Astrocyte of the cerebellum (primary cell): Measurements from ENCODE around the gene NDUFAF8.

Experiments
- DNase-seq: peaks from one replicate; pipeline ENCODE4 v3.0.0-alpha.2; 2011; ENCODE audit warnings: low read depth
- H3K4me3 ChIP-seq: 2 replicates; pipeline ENCODE4 v1.5.1; 2011; ENCODE audit warnings: mild to moderate bottlenecking, low read depth, low read length, moderate library complexity
- in situ Hi-C: cut with HindIII; loops from 2 replicates; pipeline ENCODE4 v1.10.0; 2017; ENCODE audit warnings: low sequenced_read_pairs
- TF ChIP-seq, protein P1 (sequence below): IDR thresholded peaks from 2 replicates; pipeline ENCODE4 v1.5.1; 2012; ENCODE audit warnings: low read length, low read depth, moderate library complexity, mild to moderate bottlenecking; ENCODE audit errors: missing control alignments

The NDUFAF8 gene

DNA sequence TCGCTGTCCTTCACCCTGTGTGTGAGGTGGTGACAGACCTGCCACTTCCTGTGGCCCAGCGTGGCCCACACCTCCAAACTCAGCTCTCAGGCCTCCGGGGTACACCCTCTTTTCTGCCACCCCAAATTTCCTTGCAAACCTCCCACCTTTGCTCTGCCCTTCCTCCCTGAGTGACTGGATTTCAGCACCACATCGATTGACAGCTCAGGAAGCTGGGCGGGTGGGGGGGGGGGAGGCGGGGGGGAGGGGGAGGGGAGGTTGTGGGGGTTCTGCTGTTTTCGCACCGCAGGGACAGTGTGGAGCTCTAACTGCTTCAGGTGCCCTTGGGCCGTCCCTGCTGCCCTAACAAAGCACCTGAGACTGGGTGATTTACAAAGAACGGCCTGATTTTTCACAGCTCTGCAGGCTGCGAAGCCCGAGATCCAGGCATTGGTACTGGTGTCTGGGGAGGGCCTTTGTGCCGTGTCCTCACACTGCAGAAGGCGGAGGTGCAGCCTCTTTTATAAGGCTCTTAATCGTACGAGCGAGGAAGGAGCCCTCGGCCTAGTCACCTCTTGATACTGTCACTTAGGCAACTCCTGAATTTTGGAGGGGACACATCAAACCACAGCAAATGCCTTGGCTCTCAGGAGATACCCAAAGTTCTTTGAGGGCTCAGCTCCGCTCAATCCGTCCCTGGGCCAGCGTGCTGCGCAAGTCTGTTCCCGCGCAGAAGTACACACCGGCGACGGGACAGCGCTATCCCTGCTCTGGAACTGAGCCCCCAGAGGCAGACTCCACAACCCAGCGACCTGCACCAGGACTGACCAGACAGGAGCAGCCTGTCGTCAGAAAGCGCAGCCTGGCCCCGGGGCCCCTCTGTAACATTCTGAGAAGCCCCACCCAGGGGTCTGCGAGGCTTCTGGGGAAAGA is 3.6 kb downstream of the NDUFAF8 start:
- in situ Hi-C loops: no loop called here
- no peak overlapping the region for H3K4me3 ChIP-seq
- TF ChIP-seq, protein P1, sequence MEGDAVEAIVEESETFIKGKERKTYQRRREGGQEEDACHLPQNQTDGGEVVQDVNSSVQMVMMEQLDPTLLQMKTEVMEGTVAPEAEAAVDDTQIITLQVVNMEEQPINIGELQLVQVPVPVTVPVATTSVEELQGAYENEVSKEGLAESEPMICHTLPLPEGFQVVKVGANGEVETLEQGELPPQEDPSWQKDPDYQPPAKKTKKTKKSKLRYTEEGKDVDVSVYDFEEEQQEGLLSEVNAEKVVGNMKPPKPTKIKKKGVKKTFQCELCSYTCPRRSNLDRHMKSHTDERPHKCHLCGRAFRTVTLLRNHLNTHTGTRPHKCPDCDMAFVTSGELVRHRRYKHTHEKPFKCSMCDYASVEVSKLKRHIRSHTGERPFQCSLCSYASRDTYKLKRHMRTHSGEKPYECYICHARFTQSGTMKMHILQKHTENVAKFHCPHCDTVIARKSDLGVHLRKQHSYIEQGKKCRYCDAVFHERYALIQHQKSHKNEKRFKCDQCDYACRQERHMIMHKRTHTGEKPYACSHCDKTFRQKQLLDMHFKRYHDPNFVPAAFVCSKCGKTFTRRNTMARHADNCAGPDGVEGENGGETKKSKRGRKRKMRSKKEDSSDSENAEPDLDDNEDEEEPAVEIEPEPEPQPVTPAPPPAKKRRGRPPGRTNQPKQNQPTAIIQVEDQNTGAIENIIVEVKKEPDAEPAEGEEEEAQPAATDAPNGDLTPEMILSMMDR: no peak
- DNase-seq: no peak

DNA sequence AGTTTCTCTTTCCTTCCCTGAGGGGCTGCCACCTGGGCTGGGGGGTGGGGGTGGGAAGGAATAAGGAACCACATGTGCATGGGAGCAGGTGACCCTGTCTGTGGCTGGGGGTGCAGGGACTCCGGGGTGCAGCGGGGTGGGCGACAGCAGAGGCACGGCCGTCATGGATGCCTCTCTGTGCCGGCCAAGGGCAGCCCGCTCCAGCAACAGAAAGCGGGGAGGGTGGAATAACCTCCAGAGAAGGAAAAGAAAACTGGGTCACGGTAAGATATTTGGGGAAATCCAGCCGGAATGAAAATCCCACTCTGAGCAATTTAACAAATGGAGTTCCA is 4.2 kb downstream of the NDUFAF8 start:
- TF ChIP-seq, protein P1: no peak
- DNase-seq: no peak
- in situ Hi-C loops: no loop called here
- H3K4me3 ChIP-seq: no peak overlapping the region

DNA sequence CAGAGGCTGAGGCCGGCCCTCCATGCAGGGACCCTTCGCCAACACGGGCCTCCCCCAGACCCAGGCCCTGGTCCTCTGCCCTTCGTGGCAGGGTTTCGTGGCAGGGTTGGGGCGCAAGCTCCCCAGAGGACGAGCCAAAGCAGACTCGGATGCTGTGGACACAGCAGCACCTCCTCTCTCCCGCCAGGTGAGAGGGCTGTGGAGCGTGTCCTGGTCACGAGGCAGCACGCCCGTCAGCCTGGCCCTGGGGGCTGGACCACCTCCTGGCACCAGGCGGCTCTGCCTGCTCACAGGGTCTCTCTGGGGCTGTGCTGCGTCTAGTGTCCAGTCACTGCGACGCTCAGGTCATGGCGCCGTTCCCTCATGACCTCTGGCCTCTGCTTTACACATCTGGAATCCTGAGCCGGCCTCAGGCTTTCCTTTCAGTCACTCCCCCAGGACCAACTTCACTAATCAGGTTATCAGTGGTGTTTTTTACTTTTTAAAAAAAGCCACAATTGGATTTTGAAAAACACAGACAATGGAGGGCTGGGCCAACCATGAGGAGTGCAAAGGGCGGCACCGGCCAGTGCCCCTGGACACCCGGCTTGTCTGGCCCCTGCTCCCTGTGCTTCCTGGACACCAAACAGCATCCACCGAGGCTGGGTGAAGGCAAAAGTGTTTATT is 5.4 kb downstream of the NDUFAF8 start:
- DNase-seq: no peak
- in situ Hi-C loops: no loop called here
- TF ChIP-seq, protein P1: no peak
- H3K4me3 ChIP-seq: no peak overlapping the region

DNA sequence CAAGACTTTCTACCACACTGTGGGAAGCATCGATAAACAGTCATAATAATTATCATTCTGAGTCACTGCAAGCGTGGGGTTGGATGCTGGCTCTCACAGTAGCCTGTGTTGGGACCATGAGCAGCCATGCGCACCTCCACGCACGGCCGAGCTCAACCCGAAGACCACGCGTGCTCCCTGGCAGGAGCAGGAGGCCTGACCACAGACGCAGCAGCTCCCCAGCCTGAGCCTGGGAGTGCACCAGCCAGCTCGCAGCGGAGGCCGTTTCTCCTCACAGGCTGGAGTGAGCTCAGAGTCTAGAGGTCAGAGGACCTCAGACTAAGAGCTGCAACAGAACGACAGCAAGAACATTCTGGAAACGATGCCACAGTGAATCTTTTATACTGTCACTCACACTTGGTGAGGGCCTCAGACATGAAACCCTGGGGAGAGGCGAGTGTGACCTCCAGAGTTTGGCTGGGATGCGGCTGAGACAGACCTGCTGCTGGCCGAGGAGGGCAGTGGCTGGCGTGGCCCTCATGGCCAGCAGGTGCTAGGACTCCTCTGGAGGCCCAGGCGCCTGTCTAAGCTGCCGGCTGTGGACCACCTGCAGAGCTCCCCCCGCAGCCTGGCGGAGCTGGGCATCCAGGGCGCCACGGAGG is 6.0 kb downstream of the NDUFAF8 start:
- in situ Hi-C loops: no loop called here
- TF ChIP-seq, protein P1: no peak
- DNase-seq: no peak
- no peak overlapping the region for H3K4me3 ChIP-seq

DNA sequence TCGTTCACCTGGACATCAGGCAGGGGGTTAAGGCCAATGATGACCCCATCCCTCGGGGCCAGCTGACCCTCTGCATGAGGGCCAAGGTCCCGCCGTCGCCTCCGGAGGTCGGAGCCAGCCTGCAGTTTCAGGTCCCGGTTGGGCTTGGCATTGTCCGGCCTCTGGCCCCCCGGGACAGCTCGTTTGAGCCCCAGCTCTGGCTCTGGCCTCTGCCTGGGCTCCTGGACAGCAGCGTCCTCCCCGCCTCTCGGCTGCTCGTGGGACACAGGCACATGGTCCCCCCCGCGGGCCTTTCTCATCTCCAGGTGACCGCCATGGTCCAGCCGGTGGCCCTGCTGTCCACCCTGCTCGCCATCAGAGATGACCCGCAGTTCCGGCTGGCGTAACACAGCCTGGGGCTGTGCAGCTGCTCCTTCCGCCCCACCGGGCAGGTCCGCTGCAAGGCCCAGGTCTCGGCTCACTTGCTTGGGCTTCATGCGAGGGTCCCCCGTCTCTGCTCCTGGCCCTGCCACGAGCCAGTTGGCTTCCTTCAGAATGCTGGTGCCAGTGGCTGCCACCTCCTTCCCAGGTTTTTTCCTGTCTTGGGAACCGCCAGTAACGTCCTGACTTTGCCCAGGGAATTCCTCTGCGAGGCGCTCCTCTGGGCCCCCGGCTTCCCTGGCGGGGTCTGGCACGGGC is 6.7 kb downstream of the NDUFAF8 start:
- TF ChIP-seq, protein P1: no peak
- no peak for DNase-seq
- in situ Hi-C loops: no loop called here
- no peak overlapping the region for H3K4me3 ChIP-seq

DNA sequence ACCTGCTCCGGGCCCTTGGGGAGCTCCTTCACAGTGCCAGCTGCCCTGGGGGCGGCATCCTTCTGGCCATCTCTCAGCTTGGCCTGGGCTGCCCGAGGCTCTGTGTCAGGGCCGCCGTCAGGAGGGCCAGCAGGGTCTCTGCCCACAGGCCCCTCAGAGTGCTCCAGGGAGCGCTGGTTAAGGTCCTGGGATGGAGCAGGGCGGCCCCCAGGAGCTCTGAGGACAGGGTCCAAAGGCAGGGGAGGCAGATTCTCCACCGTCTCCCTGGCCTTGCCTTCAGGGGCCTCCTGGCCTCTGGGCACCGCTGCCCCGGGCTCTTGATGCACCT is 7.2 kb downstream of the NDUFAF8 start:
- TF ChIP-seq, protein P1: no peak
- no peak for DNase-seq
- no peak overlapping the region for H3K4me3 ChIP-seq
- in situ Hi-C loops: no loop called here
